HG03378 (cell line): ENCODE results near the gene MYCN.
"Not testable (repeated sequence)": the region's sequence is repeated elsewhere in the genome, so short reads cannot be mapped to it uniquely, and the experiment has no call there.

Experiments
- ATAC-seq: cut with Tn5 transposase; IDR thresholded peaks from one replicate; pipeline ENCODE4 v1.9.1; 2021; ENCODE audit warnings: mild to moderate bottlenecking, moderate library complexity; ENCODE audit not compliant: unreplicated experiment

The MYCN gene

DNA sequence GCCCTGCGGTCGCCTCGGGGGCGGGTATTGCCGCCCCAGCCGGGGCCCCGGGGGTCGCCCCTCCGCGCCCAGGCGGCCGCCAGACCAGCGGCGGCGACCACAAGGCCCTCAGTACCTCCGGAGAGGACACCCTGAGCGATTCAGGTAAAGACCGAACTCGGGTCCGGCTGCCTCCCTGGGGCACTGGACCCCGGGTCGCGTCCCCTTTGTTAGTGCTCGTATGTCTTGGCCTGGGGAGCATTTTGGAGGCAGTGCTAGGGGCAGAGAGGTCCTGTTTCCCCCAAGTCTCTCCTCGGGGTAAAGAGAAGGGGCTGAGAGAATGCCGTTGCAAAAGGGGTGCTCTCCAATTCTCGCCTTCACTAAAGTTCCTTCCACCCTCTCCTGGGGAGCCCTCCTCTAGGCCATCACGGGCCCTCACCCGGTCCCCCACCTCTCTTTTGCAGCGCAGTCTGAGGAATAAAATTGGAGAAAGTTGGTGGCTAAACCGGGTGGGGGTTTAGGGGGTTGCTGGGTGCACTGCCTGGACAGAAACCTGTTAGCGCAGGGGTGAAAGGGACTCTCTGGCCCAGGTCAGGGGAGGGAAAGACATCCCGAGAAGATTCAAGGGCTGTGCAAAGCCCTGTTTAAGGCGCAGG is 2.5 kb downstream of the MYCN start:
- ATAC-seq: no peak

DNA sequence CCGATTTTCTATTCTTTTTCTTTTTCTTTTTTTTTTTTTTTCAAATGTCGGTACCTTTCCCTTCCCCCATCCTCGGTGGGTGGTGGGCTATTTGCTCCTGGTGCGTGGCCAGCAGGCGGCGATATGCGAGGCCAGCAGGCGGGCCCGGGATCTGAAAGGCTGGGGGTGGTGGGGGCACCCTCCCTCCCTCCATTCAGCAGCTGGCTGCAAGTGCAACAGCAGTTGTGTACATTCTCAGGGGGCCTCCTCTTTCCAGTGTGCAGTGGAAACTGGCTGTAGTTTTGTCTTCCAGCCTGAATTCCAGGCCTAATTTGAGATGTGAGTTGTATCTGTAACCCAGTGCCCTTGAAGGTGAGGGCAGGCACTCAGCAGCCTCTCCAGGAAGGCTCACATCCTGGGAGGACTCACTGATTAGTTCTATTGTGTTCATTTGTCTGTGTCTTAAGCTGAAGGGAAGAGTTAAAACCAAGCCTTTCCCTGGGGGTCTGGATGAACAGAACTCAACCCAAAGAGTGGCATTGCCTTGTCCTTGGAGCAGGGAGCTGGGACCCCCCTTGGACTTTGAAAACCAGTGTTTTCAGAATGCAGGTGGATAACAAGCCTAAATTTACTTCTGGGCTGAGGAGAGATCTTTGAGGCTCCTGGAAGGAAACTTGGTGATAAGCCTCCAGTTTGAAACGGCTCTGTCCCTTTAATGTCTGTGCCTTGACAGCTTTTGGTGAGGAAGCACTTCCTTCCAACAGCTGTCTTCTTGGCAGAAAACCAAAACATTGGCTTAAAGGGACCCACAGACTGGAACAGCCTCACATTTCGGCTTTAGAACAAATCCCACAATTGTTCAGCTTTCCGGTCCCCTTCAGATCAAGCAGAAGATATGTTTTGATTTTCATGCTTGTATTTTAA is 3.3 kb downstream of the MYCN start:
- no peak for ATAC-seq

DNA sequence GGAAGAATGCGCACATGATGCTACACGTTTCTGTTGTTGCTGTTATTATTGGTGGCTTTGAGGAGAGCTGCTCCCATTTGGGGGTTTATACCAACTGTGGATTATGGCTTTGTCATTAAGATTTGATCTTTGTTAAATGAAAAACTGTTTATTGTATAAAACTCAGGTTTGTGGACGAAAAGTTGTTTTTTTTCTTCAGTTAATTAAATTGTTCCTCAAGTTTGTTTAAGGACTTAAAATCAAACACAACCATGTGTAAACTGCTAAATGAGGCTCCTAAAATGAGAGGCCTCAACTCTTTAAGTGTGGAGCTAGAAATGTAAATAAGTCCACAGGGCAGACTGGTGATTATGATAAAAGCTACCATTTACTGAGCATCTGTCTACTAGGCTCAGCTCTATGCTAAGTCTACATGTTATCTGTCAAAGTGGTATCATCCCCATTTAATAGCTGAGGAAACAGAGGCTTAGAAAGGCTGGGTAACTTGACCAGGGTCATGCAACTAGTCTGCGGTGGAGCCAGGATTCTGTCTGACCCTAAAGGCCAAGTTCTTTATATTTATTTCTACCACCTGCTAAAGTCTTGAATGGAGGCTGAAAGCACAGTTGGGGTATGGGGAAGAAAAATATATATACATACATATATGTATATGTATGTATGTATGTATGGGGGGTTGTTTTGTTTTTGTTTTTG is 4.1 kb downstream of the MYCN start:
- ATAC-seq: no peak

DNA sequence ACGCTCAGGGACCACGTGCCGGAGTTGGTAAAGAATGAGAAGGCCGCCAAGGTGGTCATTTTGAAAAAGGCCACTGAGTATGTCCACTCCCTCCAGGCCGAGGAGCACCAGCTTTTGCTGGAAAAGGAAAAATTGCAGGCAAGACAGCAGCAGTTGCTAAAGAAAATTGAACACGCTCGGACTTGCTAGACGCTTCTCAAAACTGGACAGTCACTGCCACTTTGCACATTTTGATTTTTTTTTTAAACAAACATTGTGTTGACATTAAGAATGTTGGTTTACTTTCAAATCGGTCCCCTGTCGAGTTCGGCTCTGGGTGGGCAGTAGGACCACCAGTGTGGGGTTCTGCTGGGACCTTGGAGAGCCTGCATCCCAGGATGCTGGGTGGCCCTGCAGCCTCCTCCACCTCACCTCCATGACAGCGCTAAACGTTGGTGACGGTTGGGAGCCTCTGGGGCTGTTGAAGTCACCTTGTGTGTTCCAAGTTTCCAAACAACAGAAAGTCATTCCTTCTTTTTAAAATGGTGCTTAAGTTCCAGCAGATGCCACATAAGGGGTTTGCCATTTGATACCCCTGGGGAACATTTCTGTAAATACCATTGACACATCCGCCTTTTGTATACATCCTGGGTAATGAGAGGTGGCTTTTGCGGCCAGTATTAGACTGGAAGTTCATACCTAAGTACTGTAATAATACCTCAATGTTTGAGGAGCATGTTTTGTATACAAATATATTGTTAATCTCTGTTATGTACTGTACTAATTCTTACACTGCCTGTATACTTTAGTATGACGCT is 5.8 kb downstream of the MYCN start:
- no peak for ATAC-seq

DNA sequence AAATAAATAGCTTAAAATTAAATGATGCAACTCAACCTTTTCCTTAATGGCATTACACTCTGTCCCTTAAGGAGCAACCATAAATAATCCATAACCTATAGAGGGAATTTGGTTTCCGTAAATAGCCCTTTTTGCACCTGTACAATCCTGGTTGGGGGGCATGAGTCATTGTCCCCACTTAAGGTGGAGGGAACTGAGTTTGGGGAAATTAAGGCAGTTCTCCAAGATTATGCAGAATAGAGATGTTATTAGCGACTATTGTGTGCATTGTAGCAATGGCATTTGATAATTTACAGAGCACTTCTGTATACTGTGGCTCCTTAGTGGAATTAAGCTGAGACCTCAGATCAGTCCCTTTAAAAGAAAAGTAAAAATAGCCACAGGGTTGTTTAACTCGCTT is 6.6 kb downstream of the MYCN start:
- no peak for ATAC-seq

DNA sequence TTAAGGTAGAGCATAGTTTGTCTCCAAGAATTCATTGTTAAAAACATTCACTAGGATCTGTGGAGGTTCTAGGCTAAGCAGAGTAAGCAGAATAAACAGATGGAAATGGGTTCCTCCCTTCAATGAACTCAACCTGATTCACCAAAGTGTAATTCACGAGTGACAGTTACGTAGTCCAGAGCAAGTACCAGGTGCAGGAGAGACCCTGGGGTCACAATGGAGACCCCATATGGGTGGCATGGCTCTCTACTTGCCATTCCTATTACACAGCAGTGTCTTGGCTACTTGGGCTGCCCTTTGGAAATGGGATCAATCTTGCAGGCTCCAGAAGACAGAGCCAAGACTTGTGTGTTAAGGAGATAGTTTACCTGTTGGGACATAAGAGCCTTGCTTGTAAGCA is 7.1 kb downstream of the MYCN start:
- no peak for ATAC-seq

DNA sequence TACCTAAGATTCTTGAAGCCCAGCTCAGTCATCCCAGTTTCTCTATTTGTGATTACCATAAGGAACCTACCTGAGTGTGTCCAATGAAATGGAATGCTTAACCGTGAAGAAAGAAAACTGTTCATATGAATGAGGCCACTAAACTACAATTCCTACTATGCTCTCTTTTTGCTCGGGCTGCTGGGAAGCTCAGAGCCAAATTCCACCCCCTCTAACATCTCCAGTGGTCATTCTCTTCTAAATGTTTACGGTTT is 8.3 kb downstream of the MYCN start:
- ATAC-seq: no peak

DNA sequence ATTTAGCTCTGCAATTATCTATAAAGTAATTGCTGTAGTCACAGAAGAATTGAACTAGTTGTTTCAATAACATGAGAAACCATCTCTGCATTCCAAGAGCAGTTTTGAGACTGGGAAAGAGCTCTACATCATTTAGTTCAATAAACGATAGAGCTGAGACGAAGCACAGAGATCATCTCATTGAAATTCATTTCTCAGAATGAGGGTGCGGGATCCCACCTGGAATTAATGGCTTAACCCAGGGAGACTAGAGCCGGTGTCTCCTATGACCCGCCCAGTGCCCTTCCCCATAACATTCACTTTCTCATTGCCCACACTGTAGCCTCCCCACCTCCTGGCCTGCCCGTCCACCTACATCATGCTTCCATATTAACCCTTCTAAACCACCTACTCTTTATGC is 8.8 kb downstream of the MYCN start:
- ATAC-seq: no peak

DNA sequence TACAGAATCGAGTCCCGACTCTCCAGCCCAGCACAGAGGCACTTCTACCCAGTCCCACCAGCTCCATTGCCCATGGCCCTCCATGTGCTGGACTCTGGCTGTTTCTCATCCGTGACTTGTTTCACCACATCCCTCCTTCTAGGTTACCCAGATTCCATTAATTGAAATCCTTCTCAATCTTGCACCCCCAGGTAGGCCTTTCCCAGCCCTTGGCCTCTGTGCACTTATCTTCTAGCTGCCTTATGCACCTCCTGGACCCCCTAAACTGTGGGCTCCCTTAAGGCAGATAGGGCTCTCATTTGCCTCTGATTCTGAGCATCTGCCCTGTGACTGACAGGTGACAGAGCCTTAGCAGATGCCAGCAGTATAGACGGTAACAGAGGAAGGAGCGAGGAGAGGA is 9.2 kb downstream of the MYCN start:
- ATAC-seq: no peak

DNA sequence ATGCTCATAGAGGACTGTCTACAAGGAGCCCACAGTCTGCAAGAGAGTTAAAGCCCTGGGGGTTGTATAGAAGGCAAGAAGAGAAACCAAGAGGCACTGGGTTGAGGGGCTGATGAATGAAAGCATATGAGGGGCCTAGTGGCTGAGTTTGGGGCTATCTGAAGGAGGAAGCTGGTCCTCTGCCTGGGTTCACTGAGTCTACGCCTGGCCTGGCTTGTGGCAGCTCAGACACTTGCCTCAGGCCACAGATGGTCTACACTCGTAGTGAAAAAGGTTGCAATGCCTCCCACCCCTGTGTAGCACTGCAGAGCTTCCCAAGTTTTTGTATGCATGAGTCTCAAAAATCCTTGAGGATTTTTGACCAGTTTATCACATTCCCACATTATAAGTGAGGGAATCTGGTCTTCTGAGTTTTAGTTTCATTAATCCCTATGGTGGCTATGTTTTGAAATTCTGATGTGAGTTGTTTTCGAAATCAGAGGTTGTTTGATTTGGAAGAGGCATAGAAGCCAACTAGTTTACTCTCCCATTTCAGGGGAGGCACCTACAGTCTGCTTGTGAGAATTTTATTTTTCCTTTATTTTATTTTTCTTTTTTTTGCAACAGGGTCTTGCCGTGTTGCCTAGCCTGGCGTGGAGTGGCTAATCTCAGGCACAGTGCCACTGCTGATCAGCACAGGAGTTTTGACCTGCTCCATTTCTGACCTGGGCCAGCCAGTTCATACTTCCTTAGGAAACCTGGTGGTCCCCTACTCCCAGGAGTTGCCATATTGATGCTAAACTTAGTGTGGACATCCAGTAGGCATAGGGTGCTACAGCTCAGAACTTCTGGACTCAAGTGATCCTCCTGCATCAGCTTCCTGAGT is 10.0 kb downstream of the MYCN start:
- no peak for ATAC-seq

DNA sequence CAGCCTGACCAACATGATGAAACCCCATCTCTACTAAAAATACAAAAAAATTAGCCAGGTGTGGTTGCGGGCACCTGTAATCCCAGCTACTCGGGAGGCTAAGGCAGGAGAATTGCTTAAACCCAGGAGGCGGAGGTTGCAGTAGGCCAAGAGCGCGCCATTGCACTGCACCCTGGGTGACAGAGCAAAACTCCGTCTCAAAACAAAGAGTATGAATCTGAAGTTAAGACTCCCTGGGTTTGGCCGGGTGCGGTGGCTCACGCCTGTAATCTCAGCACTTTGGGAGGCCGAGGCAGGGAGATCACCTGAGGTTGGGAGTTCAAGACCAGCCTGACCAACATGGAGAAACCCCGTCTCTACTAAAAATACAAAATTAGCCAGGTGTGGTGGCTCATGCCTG is 11.6 kb downstream of the MYCN start:
- ATAC-seq: not testable (repeated sequence)

DNA sequence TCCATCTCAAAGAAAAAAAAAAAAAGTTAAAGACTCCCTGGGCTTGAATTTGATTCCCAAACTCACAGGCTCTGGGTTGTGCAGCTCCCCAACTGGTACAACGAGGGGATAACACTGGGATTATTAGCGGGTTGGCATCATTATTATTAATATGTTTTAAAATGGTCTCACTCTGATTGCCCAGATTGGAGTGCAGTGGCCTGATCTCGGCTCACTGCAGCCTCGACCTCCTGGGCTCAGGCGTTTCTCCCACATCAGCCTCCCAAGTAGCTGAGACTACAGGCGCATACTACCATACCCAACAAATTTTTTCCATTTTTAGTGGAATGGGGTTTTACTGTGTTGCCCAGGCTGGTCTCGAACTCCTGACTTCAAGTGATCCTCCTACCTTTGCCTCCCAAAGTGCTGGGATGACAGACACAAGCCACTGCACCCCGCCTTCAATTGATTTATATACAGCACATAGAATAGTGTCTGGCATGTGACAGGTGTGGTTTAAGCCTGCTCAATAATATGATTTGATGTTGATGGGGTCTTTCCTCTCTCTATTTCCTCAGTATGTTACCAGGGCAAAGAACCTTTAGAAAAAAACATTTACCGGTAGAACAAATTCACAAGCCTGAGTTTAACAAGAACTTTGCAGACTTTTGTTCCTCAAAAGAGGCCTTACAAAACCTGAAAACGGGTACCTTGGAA is 12.2 kb downstream of the MYCN start:
- ATAC-seq: no peak

DNA sequence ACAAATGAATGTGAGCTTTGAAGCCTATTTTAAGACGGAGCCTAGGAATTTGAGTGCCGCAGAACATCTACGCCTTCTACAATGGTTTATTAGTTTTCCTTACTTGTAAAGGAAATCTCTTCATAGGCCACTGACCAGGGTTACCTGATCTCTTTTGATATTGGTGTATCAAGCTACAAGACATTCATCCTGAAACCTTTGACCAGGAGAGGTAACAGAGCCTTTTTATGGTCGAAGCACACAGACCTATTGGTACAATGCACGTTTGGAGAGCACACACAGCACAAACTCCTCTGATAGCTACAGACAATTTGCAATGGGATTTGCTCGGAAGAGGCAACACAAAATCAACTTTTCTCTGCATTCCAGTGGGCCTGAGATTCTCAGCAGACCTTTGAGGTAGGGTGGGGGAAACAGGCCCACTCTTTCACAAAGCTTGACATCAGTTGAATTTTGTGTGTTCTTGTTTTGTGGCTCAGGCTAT is 12.8 kb downstream of the MYCN start:
- ATAC-seq: no peak

DNA sequence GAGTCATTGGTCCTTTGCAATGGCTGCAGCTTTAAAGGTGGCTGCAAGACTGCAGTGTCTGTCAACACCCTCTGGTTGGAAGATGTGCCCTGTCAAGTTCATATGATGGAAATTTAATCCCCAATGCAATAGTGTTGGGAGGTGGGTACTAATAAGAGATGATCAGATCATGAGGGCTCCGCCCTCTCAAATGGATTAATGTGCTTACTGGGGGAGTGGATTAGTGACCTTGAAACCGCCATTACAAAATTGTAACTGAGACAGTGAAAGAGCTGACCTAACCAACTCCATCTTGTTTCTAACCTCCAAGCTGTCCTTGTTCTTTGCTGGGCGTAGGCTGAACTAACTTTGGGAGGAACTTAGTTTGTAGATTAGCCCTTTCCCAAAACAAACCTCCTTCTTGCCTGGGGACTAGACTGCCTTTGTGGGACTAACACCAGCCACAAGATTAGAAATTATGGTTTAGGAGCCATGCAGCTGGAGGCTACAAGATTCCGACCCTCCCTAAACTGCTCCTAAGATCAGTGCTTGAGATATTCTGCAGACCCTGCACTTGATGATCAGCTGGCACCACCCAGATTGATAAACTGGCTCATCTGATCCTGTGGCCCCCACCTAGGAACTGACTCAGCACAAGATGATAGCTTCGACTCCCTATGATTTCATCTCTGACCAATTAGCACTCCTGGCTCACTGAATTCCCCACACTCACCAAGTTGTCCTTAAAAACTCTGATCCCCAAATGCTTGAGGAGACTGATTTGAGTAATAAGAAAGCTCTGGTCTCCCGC is 13.7 kb downstream of the MYCN start:
- no peak for ATAC-seq

DNA sequence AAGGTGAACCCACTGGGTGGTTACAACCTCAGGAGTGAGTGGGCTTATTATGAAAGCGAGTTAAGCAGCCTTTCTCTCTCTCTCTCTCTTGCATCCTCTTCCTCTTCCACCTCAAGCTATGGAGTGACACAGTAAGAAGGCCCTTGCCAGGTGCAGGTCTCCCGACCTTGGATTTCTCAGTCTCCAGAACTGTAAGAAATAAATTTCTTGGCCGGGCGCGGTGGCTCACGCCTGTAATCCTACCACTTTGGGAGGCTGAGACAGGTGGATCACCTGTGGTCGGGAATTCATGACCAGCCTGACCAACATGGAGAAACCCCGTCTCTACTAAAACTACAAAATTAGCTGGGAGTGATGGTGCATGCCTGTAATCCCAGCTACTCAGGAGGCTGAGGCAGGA is 14.4 kb downstream of the MYCN start:
- ATAC-seq: no peak

DNA sequence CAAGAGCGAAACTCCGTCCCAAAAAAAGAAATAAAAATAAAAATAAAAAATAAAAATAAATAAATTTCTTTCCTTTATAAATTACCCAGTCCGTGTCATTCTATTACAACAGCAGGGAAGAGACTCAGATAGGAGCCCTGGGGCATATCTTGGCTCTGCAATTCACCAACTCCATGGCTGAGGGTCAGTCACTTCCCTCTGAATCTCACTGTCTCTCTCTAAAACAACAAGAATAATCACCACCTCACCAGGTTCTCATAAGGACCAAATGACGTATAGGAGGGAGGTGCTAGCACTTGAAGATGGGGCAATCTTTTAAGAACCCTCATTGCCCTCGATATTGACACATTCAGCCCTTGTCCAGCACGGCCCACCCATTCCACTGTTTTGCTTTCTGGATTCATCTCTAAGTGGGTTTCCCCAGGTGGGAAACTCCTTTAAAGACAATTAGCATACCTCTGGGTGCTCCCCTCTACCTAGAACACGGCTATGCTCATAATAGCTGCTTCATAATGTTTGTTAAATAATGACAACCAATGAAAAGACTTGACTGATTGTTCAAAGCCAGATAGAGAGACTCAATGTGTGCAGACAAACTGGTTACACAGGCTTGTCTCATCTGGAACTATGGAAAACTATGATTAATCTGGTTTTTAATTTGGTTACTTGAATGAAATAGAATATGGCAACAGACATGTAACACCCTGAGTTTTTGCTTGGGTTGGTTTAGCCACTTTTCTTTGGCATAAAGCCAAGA is 15.1 kb downstream of the MYCN start:
- no peak for ATAC-seq

DNA sequence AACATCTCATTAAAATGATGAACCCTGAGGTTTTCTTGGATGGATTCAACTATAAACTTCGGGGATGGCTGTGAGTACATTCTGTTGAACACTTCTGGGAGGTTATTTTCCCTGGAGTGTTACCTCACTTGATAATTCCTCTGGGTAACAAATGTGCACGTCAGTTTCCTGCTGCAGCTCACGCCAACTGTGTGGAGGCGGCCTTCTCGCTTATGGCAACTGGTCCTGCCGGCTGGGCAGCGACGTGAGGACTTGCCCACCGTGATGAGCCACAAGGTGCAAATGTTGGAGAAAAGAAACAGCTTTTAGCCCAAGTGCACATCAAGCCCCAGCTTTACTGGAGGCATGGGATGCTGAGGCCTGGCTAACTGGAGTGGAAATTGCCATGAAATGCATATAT is 15.9 kb downstream of the MYCN start:
- ATAC-seq: no peak
